IMR-90 (cell line): Measurements from ENCODE around the gene TMOD2. TPM values are rescaled to one million over a fixed set of nuclear protein-coding genes. Genes with fewer than 3 reads are reported as not detected.

ENCODE experiments used
- ATAC-seq: fragments of 200-7000 bp; cut with Tn5 transposase; 2 replicates; pipeline ENCODE4 v1.9.1; 2020; ENCODE audit warnings: low read depth, mild to moderate bottlenecking, moderate library complexity
- BruUV-seq: library from RNA; stranded (reverse); fragments of 400-500 nt; replicated peaks from 2 replicates; lab custom pipeline; 2021; lab: Mats Ljungman, UMichigan
- CTCF ChIA-PET: fragments of 300-600 bp; formaldehyde crosslinking; extraction: SDS; loops from one replicate; lab custom pipeline; 2021; ENCODE audit warnings: antibody characterized with exemption; lab: Yijun Ruan, JAX
- POLR2A ChIA-PET: fragments of 300-600 bp; sonication (Branson Sonifier 250); formaldehyde crosslinking; loops from one replicate; lab custom pipeline; 2022; ENCODE audit warnings: antibody characterized with exemption; ENCODE audit not compliant: unreplicated experiment; lab: Charles Lee
- DNase-seq: peaks from one replicate; pipeline ENCODE4 v3.0.0; 2013
- H2AFZ ChIP-seq: replicated peaks from 2 replicates; pipeline ENCODE3; 2013; ENCODE audit warnings: low read length, mild to moderate bottlenecking; ENCODE audit not compliant: poor library complexity
- H2AK5ac ChIP-seq: 2 replicates; pipeline ENCODE4 v1.6.1; 2013; ENCODE audit warnings: low read depth, low read length, inconsistent platforms
- H2AK9ac ChIP-seq: replicated peaks from 2 replicates; pipeline ENCODE3; 2013; ENCODE audit warnings: mild to moderate bottlenecking, low read depth, low read length, moderate library complexity; ENCODE audit not compliant: poor library complexity
- H2BK120ac ChIP-seq: 2 replicates; pipeline ENCODE4 v1.6.1; 2013; ENCODE audit warnings: low read depth, low read length, inconsistent platforms
- H2BK15ac ChIP-seq: 3 replicates; pipeline ENCODE4 v1.6.1; 2013; ENCODE audit warnings: low read depth, low read length, inconsistent platforms
- H2BK20ac ChIP-seq: 2 replicates; pipeline ENCODE4 v1.6.1; 2013; ENCODE audit warnings: low read depth, mild to moderate bottlenecking, inconsistent platforms, low read length, moderate library complexity
- H2BK5ac ChIP-seq: 2 replicates; pipeline ENCODE4 v1.6.1; 2013; ENCODE audit warnings: mild to moderate bottlenecking, low read depth, low read length, inconsistent platforms; ENCODE audit not compliant: poor library complexity, severe bottlenecking
- H3K14ac ChIP-seq: replicated peaks from 2 replicates; pipeline ENCODE4 v1.6.1; 2013; ENCODE audit warnings: low read depth, low read length, inconsistent platforms
- H3K18ac ChIP-seq: 2 replicates; pipeline ENCODE4 v1.6.1; 2013; ENCODE audit warnings: low read depth, low read length, control low read depth
- H3K23ac ChIP-seq: 2 replicates; pipeline ENCODE4 v1.6.1; 2013; ENCODE audit warnings: low read depth, low read length, inconsistent platforms
- H3K27ac ChIP-seq: 2 replicates; pipeline ENCODE4 v1.5.1; 2013; ENCODE audit warnings: mild to moderate bottlenecking, control low read depth, low read length; ENCODE audit not compliant: insufficient read depth
- H3K27me3 ChIP-seq: 2 replicates; pipeline ENCODE4 v1.6.1; 2013; ENCODE audit warnings: low read length; ENCODE audit not compliant: control insufficient read depth, insufficient read depth
- H3K36me3 ChIP-seq: 2 replicates; pipeline ENCODE4 v1.6.1; 2013; ENCODE audit warnings: low read length, mixed read lengths; ENCODE audit not compliant: control insufficient read depth, insufficient read depth
- H3K4ac ChIP-seq: 2 replicates; pipeline ENCODE4 v1.6.1; 2013; ENCODE audit warnings: low read depth, low read length, inconsistent platforms
- H3K4me1 ChIP-seq: 2 replicates; pipeline ENCODE4 v1.6.1; 2013; ENCODE audit warnings: low read length, mixed read lengths; ENCODE audit not compliant: control insufficient read depth, insufficient read depth
- H3K4me2 ChIP-seq: 2 replicates; pipeline ENCODE4 v1.6.1; 2013; ENCODE audit warnings: low read depth, mild to moderate bottlenecking, control low read depth, low read length, moderate library complexity
- H3K4me3 ChIP-seq: 2 replicates; pipeline ENCODE4 v1.5.1; 2013; ENCODE audit warnings: low read depth, mild to moderate bottlenecking, control low read depth, low read length, moderate library complexity; ENCODE audit not compliant: insufficient read depth
- H3K56ac ChIP-seq: 2 replicates; pipeline ENCODE4 v1.6.1; 2013; ENCODE audit warnings: low read length, inconsistent platforms; ENCODE audit not compliant: insufficient read depth; ENCODE audit errors: extremely low read depth
- H3K79me1 ChIP-seq, 2 experiments: 2 replicates each; pipeline ENCODE4 v1.6.1; 2013; ENCODE audit warnings: low read length in 2 of 2, inconsistent platforms in 1 of 2, low read depth in 1 of 2
- H3K9ac ChIP-seq: 2 replicates; pipeline ENCODE4 v1.6.1; 2013; ENCODE audit warnings: low read depth, low read length, control low read depth
- H3K9me1 ChIP-seq: 2 replicates; pipeline ENCODE4 v1.6.1; 2013; ENCODE audit warnings: low read length, inconsistent platforms; ENCODE audit not compliant: insufficient read depth
- H3K9me3 ChIP-seq: 2 replicates; pipeline ENCODE4 v1.6.1; 2013; ENCODE audit warnings: low read length; ENCODE audit not compliant: control insufficient read depth, insufficient read depth
- H4K20me1 ChIP-seq: 2 replicates; pipeline ENCODE4 v1.6.1; 2013; ENCODE audit warnings: low read length, inconsistent platforms; ENCODE audit not compliant: insufficient read depth
- H4K5ac ChIP-seq: 2 replicates; pipeline ENCODE4 v1.6.1; 2013; ENCODE audit warnings: mild to moderate bottlenecking, low read depth, low read length, control low read depth
- H4K8ac ChIP-seq, 2 experiments: 2 replicates each; pipeline ENCODE4 v1.6.1; 2013; ENCODE audit warnings: low read depth in 2 of 2, low read length in 2 of 2, control low read depth in 1 of 2, inconsistent platforms in 1 of 2
- H4K91ac ChIP-seq: 2 replicates; pipeline ENCODE4 v1.6.1; 2013; ENCODE audit warnings: low read depth, low read length, inconsistent platforms; ENCODE audit not compliant: insufficient read depth
- BHLHE40 ChIP-seq: fragments of 150-350 bp; IDR thresholded peaks from 2 replicates; pipeline ENCODE4 v1.6.1; 2016; ENCODE audit warnings: mild to moderate bottlenecking, low read depth, low read length
- CEBPB ChIP-seq: IDR thresholded peaks from 2 replicates; pipeline ENCODE4 v1.6.1; 2012; ENCODE audit warnings: low read depth, low read length, improper control_type of control experiment
- CHD1 ChIP-seq: IDR thresholded peaks from 2 replicates; pipeline ENCODE4 v1.6.1; 2012; ENCODE audit warnings: low read depth, low read length, improper control_type of control experiment
- CTCF ChIP-seq: conservative IDR thresholded peaks from 2 replicates; pipeline ENCODE4 v1.5.1; 2012; ENCODE audit warnings: mild to moderate bottlenecking, low read depth, low read length, improper control_type of control experiment
- ELK1 ChIP-seq: fragments of 150-350 bp; IDR thresholded peaks from 2 replicates; pipeline ENCODE4 v1.6.1; 2016; ENCODE audit warnings: low read depth, mild to moderate bottlenecking, low read length, moderate library complexity, borderline replicate concordance
- FOS ChIP-seq: fragments of 150-350 bp; IDR thresholded peaks from 2 replicates; pipeline ENCODE4 v1.6.1; 2016; ENCODE audit warnings: low read depth, low read length
- MAFK ChIP-seq: IDR thresholded peaks from 2 replicates; pipeline ENCODE4 v1.6.1; 2012; ENCODE audit warnings: low read depth, low read length, improper control_type of control experiment
- MAZ ChIP-seq: IDR thresholded peaks from 2 replicates; pipeline ENCODE4 v1.6.1; 2012; ENCODE audit warnings: low read depth, mild to moderate bottlenecking, low read length, improper control_type of control experiment, moderate library complexity, borderline replicate concordance
- MXI1 ChIP-seq: IDR thresholded peaks from 2 replicates; pipeline ENCODE4 v1.6.1; 2012; ENCODE audit warnings: low read depth, mild to moderate bottlenecking, low read length, moderate library complexity, borderline replicate concordance
- NFE2L2 ChIP-seq: fragments of 150-350 bp; IDR thresholded peaks from 2 replicates; pipeline ENCODE4 v1.6.1; 2016; ENCODE audit warnings: low read depth, mild to moderate bottlenecking, low read length
- POLR2A ChIP-seq: IDR thresholded peaks from 2 replicates; pipeline ENCODE4 v1.6.1; 2012; ENCODE audit warnings: mild to moderate bottlenecking, low read depth, low read length
- RAD21 ChIP-seq: IDR thresholded peaks from 2 replicates; pipeline ENCODE4 v1.6.1; 2012; ENCODE audit warnings: low read length, improper control_type of control experiment
- RCOR1 ChIP-seq: IDR thresholded peaks from 2 replicates; pipeline ENCODE4 v1.6.1; 2012; ENCODE audit warnings: mild to moderate bottlenecking, low read length, improper control_type of control experiment; ENCODE audit not compliant: insufficient replicate concordance
- RFX5 ChIP-seq: IDR thresholded peaks from 2 replicates; pipeline ENCODE4 v1.8.0; 2012; ENCODE audit warnings: low read depth, mild to moderate bottlenecking, low read length, moderate library complexity
- SMC3 ChIP-seq: fragments of 150-350 bp; IDR thresholded peaks from 2 replicates; pipeline ENCODE4 v1.6.1; 2016; ENCODE audit warnings: low read depth, mild to moderate bottlenecking, antibody characterized with exemption, low read length, moderate library complexity
- USF2 ChIP-seq: fragments of 150-350 bp; IDR thresholded peaks from 2 replicates; pipeline ENCODE4 v1.6.1; 2017; ENCODE audit warnings: mild to moderate bottlenecking, antibody characterized with exemption, low read length, low read depth
- dilution Hi-C: fragments of 300-500 bp; cut with HindIII; formaldehyde crosslinking; loops from one replicate; pipeline ENCODE4 v1.14.3; 2018; ENCODE audit warnings: low sequenced_read_pairs; ENCODE audit not compliant: unreplicated experiment
- in situ Hi-C: fragments of 300-500 bp; cut with MboI; formaldehyde crosslinking; loops from 3 replicates; pipeline ENCODE4 v1.14.3; 2019; ENCODE audit warnings: low sequenced_read_pairs, inconsistent platforms, mixed read lengths
- intact Hi-C: fragments of 100-400 bp; cut with micrococcal nuclease; formaldehyde crosslinking; loops from 2 replicates; pipeline ENCODE4 v1.10.0; 2022
- polyA plus RNA-seq, 3 experiments: library from polyadenylated mRNA; depleted of rRNA; stranded (reverse); fragments of >200 nt; gene quantifications; 2 replicates each; pipeline ENCODE4 v1.2.3, GENCODE V29; 2012; ENCODE audit warnings: low replicate concordance in 1 of 3
- total RNA-seq: library from RNA; depleted of rRNA; stranded (reverse); fragments of >200 nt; gene quantifications from 2 replicates; pipeline ENCODE4 v1.2.3, GENCODE V29; 2012

TMOD2 gene
- total and polyA plus RNA-seq, 2 of the 4 experiments (the other 2 are of a cell fraction): 2.8 to 5.4 TPM

- H3K9ac ChIP-seq: no peak overlapping the region
- no peak overlapping the region for H4K5ac ChIP-seq
- no peak overlapping the region for H4K8ac ChIP-seq
- TF ChIP-seq RCOR1: no peak
- no peak for TF ChIP-seq BHLHE40
- no peak for TF ChIP-seq SMC3
- no peak for TF ChIP-seq MXI1
- no peak for TF ChIP-seq CEBPB
- no peak for TF ChIP-seq MAZ
- no peak for TF ChIP-seq CHD1
- TF ChIP-seq NFE2L2: no peak
- TF ChIP-seq RAD21: no peak
- TF ChIP-seq USF2: no peak
- TF ChIP-seq MAFK: no peak
- no peak for TF ChIP-seq RFX5
- TF ChIP-seq CTCF: no peak
- no peak for TF ChIP-seq POLR2A
- no peak for TF ChIP-seq ELK1
- no peak for TF ChIP-seq FOS
- intact Hi-C loops (no loop called here), in situ Hi-C loops (no loop called here), dilution Hi-C loops (no loop called here)
- H2BK120ac ChIP-seq: no peak overlapping the region
- H2BK20ac ChIP-seq: no peak overlapping the region
- H3K27ac ChIP-seq: no peak overlapping the region
- no peak for ATAC-seq
- ChIA-PET CTCF (no interaction called here), POLR2A (no interaction called here)
- H2AFZ ChIP-seq: no peak overlapping the region
- H4K20me1 ChIP-seq: no peaks in the 10 kb centered on the region
- peaks cover 1% of the 10 kb centered on the region; the same call in 1 of the 2 replicates for H3K4me1 ChIP-seq
- no TSS peak for BruUV-seq
- H2BK5ac ChIP-seq: no peak overlapping the region
- no peaks in the 10 kb centered on the region for H3K9me1 ChIP-seq
- no peak for DNase-seq
- no peak overlapping the region for H2AK9ac ChIP-seq
- H3K9me3 ChIP-seq: peaks cover 2% of the 10 kb centered on the region
- no peak overlapping the region for H3K23ac ChIP-seq
- no peak overlapping the region for H3K4me2 ChIP-seq
- H3K18ac ChIP-seq: no peak overlapping the region
- H3K79me1 ChIP-seq: no peaks in the 10 kb centered on the region
- no peak overlapping the region for H3K4ac ChIP-seq
- no peak overlapping the region for H3K56ac ChIP-seq
- no peaks in the 10 kb centered on the region for H3K27me3 ChIP-seq
- no peak overlapping the region for H3K4me3 ChIP-seq
- H3K36me3 ChIP-seq: no peaks in the 10 kb centered on the region
- no peak overlapping the region for H3K14ac ChIP-seq
- no peak overlapping the region for H4K91ac ChIP-seq
- H2AK5ac ChIP-seq: no peak overlapping the region
- H2BK15ac ChIP-seq: no peak overlapping the region
Measured at GRCh38 chr15:51816611-51817010, 65.2 kb downstream of the TMOD2 start.
